ENCODE measurements around the gene LIN28A. TPM values are rescaled to one million over a fixed set of nuclear protein-coding genes. Genes with fewer than 3 reads are reported as not detected.

LIN28A gene
- total and polyA plus RNA-seq, 12 donors, result 0.23 to 1.2 (median 0.72) TPM; not detected in 9

DNA sequence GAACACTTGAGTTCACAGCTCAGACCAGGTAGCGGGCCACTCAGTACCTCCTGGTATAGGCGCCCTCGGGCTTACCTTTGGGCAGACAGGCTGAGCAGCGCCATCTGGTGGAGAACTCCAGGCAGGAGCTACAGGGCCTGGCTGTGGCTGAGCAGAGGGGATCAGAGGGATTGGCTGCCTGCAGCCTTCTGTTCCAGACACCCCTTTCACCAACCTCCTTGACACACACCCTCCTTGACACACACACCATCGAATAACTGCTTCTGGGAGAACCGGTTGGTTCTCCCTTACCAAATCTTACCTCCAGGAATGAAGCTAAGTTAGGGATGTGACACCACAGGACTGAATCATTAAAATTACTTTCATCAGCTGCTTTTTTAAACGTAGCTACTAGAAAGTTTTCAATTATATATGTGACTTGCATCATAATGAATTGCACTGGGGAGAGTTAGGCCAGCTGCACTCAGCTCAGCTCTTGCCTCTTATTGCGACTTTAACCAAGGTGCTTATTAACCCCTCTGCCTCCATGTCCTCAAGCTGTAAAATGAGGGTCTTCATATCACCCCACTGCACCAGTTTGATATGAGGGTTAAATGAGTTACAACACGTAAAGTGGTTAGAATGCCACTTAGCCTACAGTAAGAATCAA, 6.6 kb downstream of the LIN28A start:
- no peaks in the 10 kb centered on the region for H3K9me3 ChIP-seq (replicated peaks in 1 of 3)
- H3K4me3 ChIP-seq, result no peak overlapping the region
- no peaks in the 10 kb centered on the region for H3K4me1 ChIP-seq (replicated peaks in 1 of 2)
- WGBS, 4 donors, result 21 to 37% (median 24%) methylated on average over 5 to 9 of the region's 9 CpGs
- no peak for TF ChIP-seq POLR2A (IDR thresholded peaks at IDR 0.05)
- TF ChIP-seq, protein P1, sequence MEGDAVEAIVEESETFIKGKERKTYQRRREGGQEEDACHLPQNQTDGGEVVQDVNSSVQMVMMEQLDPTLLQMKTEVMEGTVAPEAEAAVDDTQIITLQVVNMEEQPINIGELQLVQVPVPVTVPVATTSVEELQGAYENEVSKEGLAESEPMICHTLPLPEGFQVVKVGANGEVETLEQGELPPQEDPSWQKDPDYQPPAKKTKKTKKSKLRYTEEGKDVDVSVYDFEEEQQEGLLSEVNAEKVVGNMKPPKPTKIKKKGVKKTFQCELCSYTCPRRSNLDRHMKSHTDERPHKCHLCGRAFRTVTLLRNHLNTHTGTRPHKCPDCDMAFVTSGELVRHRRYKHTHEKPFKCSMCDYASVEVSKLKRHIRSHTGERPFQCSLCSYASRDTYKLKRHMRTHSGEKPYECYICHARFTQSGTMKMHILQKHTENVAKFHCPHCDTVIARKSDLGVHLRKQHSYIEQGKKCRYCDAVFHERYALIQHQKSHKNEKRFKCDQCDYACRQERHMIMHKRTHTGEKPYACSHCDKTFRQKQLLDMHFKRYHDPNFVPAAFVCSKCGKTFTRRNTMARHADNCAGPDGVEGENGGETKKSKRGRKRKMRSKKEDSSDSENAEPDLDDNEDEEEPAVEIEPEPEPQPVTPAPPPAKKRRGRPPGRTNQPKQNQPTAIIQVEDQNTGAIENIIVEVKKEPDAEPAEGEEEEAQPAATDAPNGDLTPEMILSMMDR (IDR thresholded peaks at IDR 0.05), result peak; percentile 40 to 78 (median 55)
- no peaks in the 10 kb centered on the region for H3K36me3 ChIP-seq (replicated peaks in 1 of 2)
- peaks cover 40% of the 10 kb centered on the region for H3K27me3 ChIP-seq
- intact Hi-C loops (cut with DNase I), result no loop called here
- no peak overlapping the region for H3K27ac ChIP-seq
- DNase-seq, result peak; percentile 69 to 84 (median 73)

- Histone ChIP-seq H3K36me3 (replicated peaks in 1 of 2) (no peaks in the 10 kb centered on the region), H3K4me3 (no peak overlapping the region), H3K27ac (no peak overlapping the region), H3K27me3 (peaks cover 26% of the 10 kb centered on the region), H3K4me1 (replicated peaks in 1 of 2) (no peaks in the 10 kb centered on the region), H3K9me3 (replicated peaks in 1 of 3) (no peaks in the 10 kb centered on the region)
- DNase-seq, result no peak
- WGBS, 4 donors, result 55 to 70% (median 60%) methylated on average over 4 to 5 of the region's 5 CpGs
- intact Hi-C loops (cut with DNase I), result no loop called here
- TF ChIP-seq, protein P1 (IDR thresholded peaks at IDR 0.05), result no peak
- TF ChIP-seq POLR2A (IDR thresholded peaks at IDR 0.05), result no peak
Observed at GRCh38 chr1:26418865-26419349, 8.3 kb downstream of the LIN28A start.

DNA sequence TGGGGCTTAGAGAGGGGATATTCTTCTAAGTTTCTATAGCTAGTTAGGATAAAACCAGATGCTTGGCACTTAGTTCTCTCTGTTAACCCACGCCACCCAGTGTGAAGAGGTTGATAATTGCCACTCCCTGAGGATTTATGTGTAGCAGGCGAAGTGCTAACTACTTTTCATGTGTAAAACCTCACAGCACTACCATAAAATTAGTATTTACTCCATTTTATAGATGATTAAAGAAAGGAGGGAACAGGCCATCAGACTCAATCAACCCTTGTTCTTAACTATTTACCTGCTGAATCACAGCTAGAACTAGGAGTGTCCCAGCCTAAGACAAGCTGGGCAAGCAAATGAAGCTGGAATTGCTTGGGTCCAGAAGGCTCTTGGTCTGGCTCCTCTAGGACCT, 8.9 kb downstream of the LIN28A start:
- TF ChIP-seq, protein P1 (IDR thresholded peaks at IDR 0.05), result no peak
- no peak for TF ChIP-seq POLR2A (IDR thresholded peaks at IDR 0.05)
- Histone ChIP-seq H3K36me3 (replicated peaks in 1 of 2) (no peaks in the 10 kb centered on the region), H3K27ac (no peak overlapping the region), H3K4me3 (no peak overlapping the region), H3K27me3 (peaks cover 22% of the 10 kb centered on the region), H3K9me3 (replicated peaks in 1 of 3) (no peaks in the 10 kb centered on the region), H3K4me1 (replicated peaks in 1 of 2) (no peaks in the 10 kb centered on the region)
- DNase-seq, result no peak
- intact Hi-C loops (cut with DNase I), result no loop called here
- WGBS, 4 donors, result 88 to 100% (median 96%) methylated on average over 2 of the region's 2 CpGs

DNA sequence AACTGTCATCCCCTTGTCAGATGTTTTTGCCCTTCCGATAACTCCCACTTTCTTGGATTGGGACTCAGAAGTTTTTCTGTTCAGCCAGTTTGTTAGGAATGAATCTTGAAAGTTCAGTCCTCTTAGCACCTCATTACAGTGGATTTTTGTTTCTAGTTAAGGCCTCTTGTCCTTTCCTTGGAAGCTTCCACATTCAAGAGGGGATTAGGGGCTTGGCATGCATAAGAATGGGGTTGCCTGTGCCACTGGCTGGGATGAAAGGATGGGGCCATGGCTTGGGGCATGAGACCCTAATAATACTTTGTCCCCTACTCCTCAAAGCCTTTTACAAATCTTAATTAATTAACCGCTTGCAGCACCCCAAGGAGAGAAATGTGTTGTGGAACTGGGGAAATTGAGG, 19.1 kb downstream of the LIN28A start:
- Histone ChIP-seq H3K4me3 (no peak overlapping the region), H3K27me3 (no peaks in the 10 kb centered on the region), H3K27ac (no peak overlapping the region), H3K36me3 (replicated peaks in 1 of 2) (no peaks in the 10 kb centered on the region), H3K4me1 (replicated peaks in 1 of 2) (peaks cover 11 to 28% of the 10 kb centered on the region in 2 donors), H3K9me3 (replicated peaks in 1 of 3) (no peaks in the 10 kb centered on the region)
- peak in 1 of 7 donors; percentile 15 for DNase-seq
- no peak for TF ChIP-seq POLR2A (IDR thresholded peaks at IDR 0.05)
- TF ChIP-seq, protein P1 (IDR thresholded peaks at IDR 0.05), result no peak
- whole genome bisulfite sequencing, 4 donors, result 91 to 94% (median 92%) methylated on average over 2 of the region's 2 CpGs
- intact Hi-C loops (cut with DNase I), result no loop called here

Measured in adrenal gland (tissue), 12 donors.